Gastrocnemius medialis (tissue), 4 donors: ENCODE data around the gene SPATA6L. TPM values are rescaled to one million over a fixed set of nuclear protein-coding genes. Genes with fewer than 3 reads are reported as not detected.

Experiments used
- ATAC-seq, 2 donors: fragments of 150-250 bp; one replicate each; pipeline ENCODE4 v1.9.1; 2016
- DNase-seq, 2 donors: peaks; one replicate each; pipeline ENCODE4 v3.0.0-alpha.2; 2019
- H3K27ac ChIP-seq, 4 donors: fragments of 200-600 bp; sonication (generic); 1 replicate in 1 of 4; 2 replicates in 3 of 4; pipeline ENCODE4 v1.5.1; 2016 to 2018; ENCODE audit warnings: mild to moderate bottlenecking in 2 of 4, moderate library complexity in 1 of 4
- H3K27me3 ChIP-seq, 3 donors: fragments of 200-600 bp; sonication (generic) in 2 of 3; 1 replicate in 1 of 3; 2 replicates in 2 of 3; pipeline versions ENCODE4 v1.5.1 to v1.6.0; 2016 to 2019; ENCODE audit warnings: mild to moderate bottlenecking in 1 of 3, moderate library complexity in 1 of 3
- H3K36me3 ChIP-seq, 2 donors: fragments of 200-600 bp; sonication (generic) in 1 of 2; one replicate each; pipeline ENCODE4 v1.5.1; 2017 to 2018
- H3K4me1 ChIP-seq, 2 donors: fragments of 200-600 bp; sonication (generic) in 1 of 2; one replicate each; pipeline ENCODE4 v1.5.1; 2016 to 2017; ENCODE audit warnings: mild to moderate bottlenecking in 2 of 2
- H3K4me3 ChIP-seq, 4 donors: fragments of 200-600 bp; sonication (generic) in 3 of 4; 1 replicate in 1 of 4; 2 replicates in 3 of 4; pipeline ENCODE4 v1.5.1; 2016 to 2019; ENCODE audit warnings: mild to moderate bottlenecking in 2 of 4
- H3K9me3 ChIP-seq, 3 donors: fragments of 200-600 bp; sonication (generic) in 2 of 3; 1 replicate in 1 of 3; 2 replicates in 2 of 3; pipeline ENCODE4 v1.5.1; 2016 to 2019
- POLR2A ChIP-seq, 2 donors: fragments of 450-650 bp; IDR thresholded peaks; one replicate each; pipeline ENCODE4 v1.6.1; 2017; ENCODE audit warnings: antibody characterized with exemption in 2 of 2, mild to moderate bottlenecking in 2 of 2, moderate library complexity in 2 of 2
- in situ Hi-C, 4 donors: fragments of 200-750 bp; cut with MboI; loops; one replicate each; pipeline versions ENCODE4 v1.15.0 to v1.8.0; 2017; ENCODE audit warnings: low sequenced_read_pairs in 4 of 4
- intact Hi-C: fragments of 100-400 bp; cut with DNase I; formaldehyde crosslinking; loops from one replicate; pipeline ENCODE4 v1.15.1; 2023; ENCODE audit warnings: low total_unique reads
- total RNA-seq, 4 donors: library from RNA; depleted of rRNA; stranded (reverse); fragments of >200 nt; gene quantifications; one replicate each; pipeline versions ENCODE4 v1.1.0 to v1.2.3, GENCODE V29; 2016
- TF ChIP-seq, protein P1 (sequence below), 5 experiments: fragments of 450-650 bp in 3 of 5; fragments of 200-600 bp in 2 of 5; sonication (generic) in 2 of 5; IDR thresholded peaks in 4 of 5; conservative IDR thresholded peaks in 1 of 5; 1 replicate in 4 of 5; 2 replicates in 1 of 5; pipeline ENCODE4 v1.5.1; 2016 to 2019; ENCODE audit warnings: antibody characterized with exemption in 5 of 5, mild to moderate bottlenecking in 3 of 5, moderate library complexity in 3 of 5

Gene SPATA6L
- total RNA-seq, 4 donors from 2014 or later, result 0.39 to 0.44 TPM; not detected in 2

DNA sequence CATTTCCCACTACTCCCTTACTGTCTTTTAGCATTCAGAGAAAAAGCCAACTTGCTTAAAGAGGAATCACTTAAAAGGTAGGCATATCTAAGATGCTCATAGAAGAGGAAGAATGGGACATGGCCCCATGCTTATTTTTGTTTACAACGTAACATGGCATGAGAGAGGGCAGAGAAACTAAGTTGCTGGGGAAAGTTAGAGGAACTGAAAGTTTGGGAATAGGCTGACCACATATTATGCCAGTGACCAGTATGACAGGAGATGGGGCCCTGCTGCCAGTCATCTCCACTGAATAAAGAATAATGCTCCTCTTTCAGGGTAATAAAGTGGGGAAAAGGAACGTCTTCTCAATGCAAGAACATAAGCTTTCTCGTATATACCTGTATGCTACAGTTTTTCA is 2.3 kb downstream of the SPATA6L start:
- no peak for ATAC-seq
- in situ Hi-C loops, result loop anchor here in 2 of 4 donors (5.0 kb wide), 1 partner anchor 78 kb away; the partner anchor contains the start of gene AK3 (in 2 of the 2)
- TF ChIP-seq POLR2A (IDR thresholded peaks at IDR 0.05), result no peak
- TF ChIP-seq, protein P1, sequence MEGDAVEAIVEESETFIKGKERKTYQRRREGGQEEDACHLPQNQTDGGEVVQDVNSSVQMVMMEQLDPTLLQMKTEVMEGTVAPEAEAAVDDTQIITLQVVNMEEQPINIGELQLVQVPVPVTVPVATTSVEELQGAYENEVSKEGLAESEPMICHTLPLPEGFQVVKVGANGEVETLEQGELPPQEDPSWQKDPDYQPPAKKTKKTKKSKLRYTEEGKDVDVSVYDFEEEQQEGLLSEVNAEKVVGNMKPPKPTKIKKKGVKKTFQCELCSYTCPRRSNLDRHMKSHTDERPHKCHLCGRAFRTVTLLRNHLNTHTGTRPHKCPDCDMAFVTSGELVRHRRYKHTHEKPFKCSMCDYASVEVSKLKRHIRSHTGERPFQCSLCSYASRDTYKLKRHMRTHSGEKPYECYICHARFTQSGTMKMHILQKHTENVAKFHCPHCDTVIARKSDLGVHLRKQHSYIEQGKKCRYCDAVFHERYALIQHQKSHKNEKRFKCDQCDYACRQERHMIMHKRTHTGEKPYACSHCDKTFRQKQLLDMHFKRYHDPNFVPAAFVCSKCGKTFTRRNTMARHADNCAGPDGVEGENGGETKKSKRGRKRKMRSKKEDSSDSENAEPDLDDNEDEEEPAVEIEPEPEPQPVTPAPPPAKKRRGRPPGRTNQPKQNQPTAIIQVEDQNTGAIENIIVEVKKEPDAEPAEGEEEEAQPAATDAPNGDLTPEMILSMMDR (IDR thresholded peaks at IDR 0.05 in 4 of 5, conservative IDR thresholded peaks at IDR 0.05 in 1 of 5), result no peak

DNA sequence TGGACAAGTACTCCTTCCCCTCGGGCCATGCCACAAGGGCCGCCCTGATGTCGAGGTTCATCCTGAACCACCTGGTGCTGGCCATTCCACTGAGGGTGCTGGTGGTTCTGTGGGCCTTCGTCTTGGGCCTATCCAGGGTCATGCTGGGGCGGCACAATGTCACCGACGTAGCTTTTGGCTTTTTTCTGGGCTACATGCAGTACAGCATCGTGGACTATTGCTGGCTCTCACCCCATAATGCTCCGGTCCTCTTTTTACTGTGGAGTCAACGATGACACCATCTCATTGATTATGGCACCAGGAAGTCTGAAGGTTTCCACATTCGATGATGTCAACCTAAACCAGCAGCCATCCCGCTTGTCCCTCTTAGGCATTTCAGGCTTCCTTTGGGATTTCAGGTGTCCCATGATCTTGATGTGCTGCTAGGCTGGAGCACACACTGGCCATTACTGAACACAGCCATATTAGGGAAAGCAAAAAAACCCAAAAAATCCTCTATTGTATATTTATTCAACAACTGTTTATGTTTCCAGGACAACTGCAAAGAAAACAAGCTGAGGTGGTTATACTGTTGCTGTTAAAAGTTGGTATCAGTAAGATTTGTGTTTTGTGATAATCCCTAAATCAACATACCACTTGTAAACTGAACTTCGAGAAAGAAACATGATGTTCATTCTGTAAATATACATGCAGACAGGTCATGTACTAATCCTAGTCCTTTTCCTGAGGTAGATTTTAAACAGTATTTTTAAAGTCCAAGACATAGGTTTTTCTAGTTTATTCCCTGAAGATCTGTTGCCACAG is 3.1 kb downstream of the SPATA6L start:
- no peak for DNase-seq
- in situ Hi-C loops (loop anchor here in 2 of 4 donors (5.0 kb wide), 1 partner anchor 79 kb away; the partner anchor contains the start of gene AK3 (in 2 of the 2)), intact Hi-C loops (loop anchor here (1.0 to 10.0 kb wide), 4 partner anchors 16 to 782 kb away; partner anchors contain the start of genes AK3, CDC37L1 and JAK2)
- H3K27ac ChIP-seq, result peak overlapping the region; percentile 70 to 83 (median 77)
- H3K4me3 ChIP-seq, result peak overlapping the region; percentile 66 to 87 (median 76)
- no peak for ATAC-seq
- no peaks in the 10 kb centered on the region for H3K27me3 ChIP-seq
- peaks cover 19 to 26% of the 10 kb centered on the region in 2 donors for H3K4me1 ChIP-seq
- H3K36me3 ChIP-seq, result no peaks in the 10 kb centered on the region
- no peak for TF ChIP-seq POLR2A (IDR thresholded peaks at IDR 0.05)
- TF ChIP-seq, protein P1 (IDR thresholded peaks at IDR 0.05 in 4 of 5, conservative IDR thresholded peaks at IDR 0.05 in 1 of 5), result no peak
- H3K9me3 ChIP-seq, result no peaks in the 10 kb centered on the region

More for the DNA sequence above, 2.3 kb downstream of the SPATA6L start:
- intact Hi-C loops, result loop anchor here (10.0 kb wide), 2 partner anchors 321 to 781 kb away; partner anchors contain the start of gene JAK2
- Histone ChIP-seq H3K4me1 (peaks cover 19 to 26% of the 10 kb centered on the region in 2 donors), H3K9me3 (no peaks in the 10 kb centered on the region), H3K4me3 (no peak overlapping the region), H3K36me3 (no peaks in the 10 kb centered on the region), H3K27me3 (no peaks in the 10 kb centered on the region), H3K27ac (no peak overlapping the region)
- DNase-seq, result no peak

DNA sequence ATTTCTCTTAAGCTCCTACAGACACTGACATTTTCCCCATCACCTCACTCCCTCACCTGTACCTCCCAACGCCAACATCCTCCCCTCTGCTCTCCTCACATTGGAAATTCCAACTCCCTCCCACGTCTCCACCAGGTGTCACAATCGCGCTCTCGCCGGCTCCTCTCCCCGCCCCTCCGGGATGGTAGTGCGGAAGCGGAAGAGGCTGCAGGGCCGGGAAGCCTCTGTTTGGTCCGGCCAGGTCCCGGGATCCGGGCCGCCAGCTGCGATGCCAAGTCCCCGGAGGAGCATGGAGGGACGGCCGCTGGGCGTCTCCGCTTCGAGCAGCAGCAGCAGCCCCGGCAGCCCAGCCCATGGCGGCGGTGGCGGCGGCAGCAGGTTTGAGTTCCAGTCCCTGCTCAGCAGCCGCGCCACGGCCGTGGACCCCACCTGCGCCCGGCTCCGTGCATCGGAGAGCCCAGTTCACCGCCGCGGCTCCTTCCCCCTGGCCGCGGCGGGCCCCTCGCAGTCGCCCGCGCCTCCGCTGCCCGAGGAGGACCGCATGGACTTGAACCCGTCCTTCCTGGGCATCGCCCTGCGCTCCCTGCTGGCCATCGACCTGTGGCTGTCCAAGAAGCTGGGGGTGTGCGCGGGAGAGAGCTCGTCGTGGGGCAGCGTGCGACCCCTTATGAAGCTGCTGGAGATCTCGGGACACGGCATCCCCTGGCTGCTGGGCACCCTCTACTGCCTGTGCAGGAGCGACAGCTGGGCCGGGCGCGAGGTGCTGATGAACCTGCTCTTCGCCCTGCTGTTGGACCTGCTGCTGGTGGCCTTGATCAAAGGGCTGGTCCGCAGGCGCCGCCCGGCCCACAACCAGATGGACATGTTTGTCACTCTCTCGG is 3.9 kb downstream of the SPATA6L start, which contains the start of gene PLPP6:
TSS of gene PLPP6 (plus strand) at position 187 of the 881 bp plus-strand sequence. CDS start at position 269, 82 bp downstream.
- intact Hi-C loops (loop anchor here (1.0 to 10.0 kb wide), 4 partner anchors 17 to 782 kb away; partner anchors contain the start of genes AK3, CDC37L1 and JAK2), in situ Hi-C loops (loop anchor here in 2 of 4 donors (5.0 kb wide), 1 partner anchor 80 kb away; the partner anchor contains the start of gene AK3 (in 2 of the 2))
- H3K36me3 ChIP-seq, result no peaks in the 10 kb centered on the region
- ATAC-seq, result peak; percentile 95 to 96
- no peaks in the 10 kb centered on the region for H3K9me3 ChIP-seq
- DNase-seq, result peak; percentile 78 to 84
- no peaks in the 10 kb centered on the region for H3K27me3 ChIP-seq
- H3K4me3 ChIP-seq, result peak within 1 kb of the TSS; percentile 66 to 87 (median 76)
- H3K4me1 ChIP-seq, result peaks cover 19 to 26% of the 10 kb centered on the region in 2 donors
- TF ChIP-seq, protein P1 (IDR thresholded peaks at IDR 0.05 in 4 of 5, conservative IDR thresholded peaks at IDR 0.05 in 1 of 5), result peak; percentile 15 to 71 (median 57)
- TF ChIP-seq POLR2A (IDR thresholded peaks at IDR 0.05), result peak; percentile 16 to 51
- H3K27ac ChIP-seq, result peak within 1 kb of the TSS; percentile 70 to 83 (median 77)

- DNase-seq (no peak), ATAC-seq (no peak)
- TF ChIP-seq, protein P1 (IDR thresholded peaks at IDR 0.05 in 4 of 5, conservative IDR thresholded peaks at IDR 0.05 in 1 of 5), result no peak
- Histone ChIP-seq H3K9me3 (no peaks in the 10 kb centered on the region), H3K4me1 (peaks cover 19 to 23% of the 10 kb centered on the region in 2 donors), H3K36me3 (no peaks in the 10 kb centered on the region), H3K27ac (peak overlapping the region in 2 of 4 donors; percentile 70 to 72), H3K27me3 (no peaks in the 10 kb centered on the region), H3K4me3 (peak overlapping the region; percentile 66 to 87 (median 76))
- in situ Hi-C loops, result loop anchor here in 2 of 4 donors (5.0 kb wide), 1 partner anchor 81 kb away; the partner anchor contains the start of gene AK3 (in 2 of the 2)
- intact Hi-C loops, result loop anchor here (1.0 to 10.0 kb wide), 4 partner anchors 18 to 783 kb away; partner anchors contain the start of genes AK3, CDC37L1 and JAK2
Measured at GRCh38 chr9:4661611-4662010, 4.7 kb downstream of the SPATA6L start.
